Fibroblast of lung (primary cell): Measurements from ENCODE around the gene SNAPIN. TPM values are rescaled to one million over a fixed set of nuclear protein-coding genes. Genes with fewer than 3 reads are reported as not detected.

Experiments
- DNase-seq, 2 donors: peaks; one replicate each; pipeline versions ENCODE4 v3.0.0 to v3.0.0-alpha.2; 2010; ENCODE audit warnings: low read depth in 2 of 2
- H2AFZ ChIP-seq: 2 replicates; pipeline ENCODE4 v1.5.1; 2012; ENCODE audit warnings: low read length, control low read depth, inconsistent platforms
- H3K27ac ChIP-seq: 2 replicates; pipeline ENCODE4 v1.5.1; 2011; ENCODE audit warnings: low read length, control low read depth; ENCODE audit not compliant: insufficient read depth
- H3K27me3 ChIP-seq: 2 replicates; pipeline ENCODE4 v1.5.1; 2011; ENCODE audit warnings: mild to moderate bottlenecking, low read length; ENCODE audit not compliant: control insufficient read depth, insufficient read depth
- H3K36me3 ChIP-seq: 2 replicates; pipeline ENCODE4 v1.5.1; 2011; ENCODE audit warnings: low read length; ENCODE audit not compliant: control insufficient read depth, insufficient read depth
- H3K4me1 ChIP-seq: 2 replicates; pipeline ENCODE4 v1.5.1; 2011; ENCODE audit warnings: low read length; ENCODE audit not compliant: control insufficient read depth, insufficient read depth; ENCODE audit errors: extremely low read depth
- H3K4me2 ChIP-seq: 2 replicates; pipeline ENCODE4 v1.5.1; 2011; ENCODE audit warnings: low read length, control low read depth; ENCODE audit not compliant: insufficient read depth; ENCODE audit errors: extremely low read depth
- H3K4me3 ChIP-seq, 4 experiments: fragments of 200-600 bp in 1 of 4; sonication (generic) in 1 of 4; replicated peaks in 1 of 4; 2 replicates each; pipeline ENCODE4 v1.5.1; 2011 to 2016; ENCODE audit warnings: low read length in 4 of 4, low read depth in 3 of 4, mild to moderate bottlenecking in 3 of 4, control low read depth in 2 of 4, inconsistent platforms in 1 of 4, mixed read lengths in 1 of 4; ENCODE audit not compliant: insufficient read depth in 1 of 4; ENCODE audit errors: control extremely low read depth in 1 of 4
- H3K79me2 ChIP-seq: 2 replicates; pipeline ENCODE4 v1.5.1; 2012; ENCODE audit warnings: mild to moderate bottlenecking, low read length, inconsistent platforms; ENCODE audit not compliant: control insufficient read depth, insufficient read depth
- H3K9ac ChIP-seq: 2 replicates; pipeline ENCODE4 v1.5.1; 2011; ENCODE audit warnings: mild to moderate bottlenecking, low read length, control low read depth; ENCODE audit not compliant: insufficient read depth
- H3K9me3 ChIP-seq: 2 replicates; pipeline ENCODE4 v1.5.1; 2012; ENCODE audit warnings: low read depth, low read length; ENCODE audit not compliant: control insufficient read depth, insufficient read depth
- H4K20me1 ChIP-seq: 2 replicates; pipeline ENCODE4 v1.5.1; 2011; ENCODE audit warnings: low read length; ENCODE audit not compliant: control insufficient read depth, insufficient read depth; ENCODE audit errors: extremely low read depth
- CTCF ChIP-seq, 2 donors: IDR thresholded peaks in 1 of 2; conservative IDR thresholded peaks in 1 of 2; 1 replicate in 1 of 2; 2 replicates in 1 of 2; pipeline ENCODE4 v1.5.1; 2011 to 2012; ENCODE audit warnings: low read length in 2 of 2, control low read depth in 1 of 2, inconsistent platforms in 1 of 2, low read depth in 1 of 2, mild to moderate bottlenecking in 1 of 2
- EZH2 ChIP-seq: IDR thresholded peaks from 2 replicates; pipeline ENCODE4 v1.5.1; 2012; ENCODE audit warnings: low read length, control low read depth, mild to moderate bottlenecking; ENCODE audit errors: missing control alignments
- polyA plus RNA-seq, 2 donors: library from polyadenylated mRNA; depleted of rRNA in 1 of 2; stranded (reverse) in 1 of 2; unstranded in 1 of 2; fragments of >200 nt; gene quantifications; 2 replicates each; pipeline ENCODE4 v1.2.1, GENCODE V29; 2011 to 2012; ENCODE audit warnings: missing spikeins in 1 of 2
- total RNA-seq: library from RNA; depleted of rRNA; stranded (reverse); fragments of >200 nt; gene quantifications from 2 replicates; pipeline ENCODE4 v1.2.1, GENCODE V29; 2014

Gene SNAPIN
- total and polyA plus RNA-seq, 2 donors (not counting 1 experiment from before 2014, with no cell fraction given) = 56.8 to 76.5 TPM

GRCh38 chr1:153610334-153610733 lies 48.2 kb upstream of the SNAPIN start:
- Histone ChIP-seq H3K4me2 (peak overlapping the region; percentile 96), H3K27me3 (no peaks in the 10 kb centered on the region), H3K4me3 (peak overlapping the region in 3 of 4 experiments; percentile 12 to 92 (median 19)), H3K9ac (no peak overlapping the region), H3K9me3 (no peaks in the 10 kb centered on the region), H3K79me2 (peaks cover 61% of the 10 kb centered on the region), H3K36me3 (peaks cover 15% of the 10 kb centered on the region), H2AFZ (no peak overlapping the region), H3K4me1 (peaks cover 20% of the 10 kb centered on the region), H3K27ac (peak overlapping the region; percentile 94), H4K20me1 (no peaks in the 10 kb centered on the region)
- DNase-seq = peak in 1 of 2 donors; percentile 62
- TF ChIP-seq EZH2 (no peak), CTCF (conservative IDR thresholded peaks at IDR 0.05 in 1 of 2, IDR thresholded peaks at IDR 0.05 in 1 of 2; ENCODE audit: low read depth in 1 of 2, low read length in 2 of 2) (no peak)

GRCh38 chr1:153610811-153611301 lies 47.6 kb upstream of the SNAPIN start:
- TF ChIP-seq EZH2 = no peak
- no peak for TF ChIP-seq CTCF (conservative IDR thresholded peaks at IDR 0.05 in 1 of 2, IDR thresholded peaks at IDR 0.05 in 1 of 2; ENCODE audit: low read depth in 1 of 2, low read length in 2 of 2)
- peak; percentile 48 to 72 for DNase-seq
- Histone ChIP-seq H3K79me2 (peaks cover 61% of the 10 kb centered on the region), H3K4me3 (peak overlapping the region; percentile 87 to 92 (median 88)), H2AFZ (no peak overlapping the region), H3K4me1 (peaks cover 20% of the 10 kb centered on the region), H4K20me1 (no peaks in the 10 kb centered on the region), H3K27ac (peak overlapping the region; percentile 86), H3K9me3 (no peaks in the 10 kb centered on the region), H3K36me3 (peaks cover 15% of the 10 kb centered on the region), H3K27me3 (no peaks in the 10 kb centered on the region), H3K9ac (no peak overlapping the region), H3K4me2 (peak overlapping the region; percentile 92)

GRCh38 chr1:153611356-153611755 lies 47.1 kb upstream of the SNAPIN start:
- H3K9me3 ChIP-seq = no peaks in the 10 kb centered on the region
- no peak for DNase-seq
- H3K36me3 ChIP-seq = peaks cover 15% of the 10 kb centered on the region
- peak overlapping the region; percentile 87 to 92 (median 88) for H3K4me3 ChIP-seq
- peaks cover 61% of the 10 kb centered on the region for H3K79me2 ChIP-seq
- H2AFZ ChIP-seq = no peak overlapping the region
- TF ChIP-seq CTCF (conservative IDR thresholded peaks at IDR 0.05 in 1 of 2, IDR thresholded peaks at IDR 0.05 in 1 of 2; ENCODE audit: low read depth in 1 of 2, low read length in 2 of 2) (no peak), EZH2 (no peak)
- peaks cover 20% of the 10 kb centered on the region for H3K4me1 ChIP-seq
- no peaks in the 10 kb centered on the region for H3K27me3 ChIP-seq
- H3K27ac ChIP-seq = peak overlapping the region; percentile 86
- H4K20me1 ChIP-seq = no peaks in the 10 kb centered on the region
- H3K9ac ChIP-seq = peak overlapping the region; percentile 65
- H3K4me2 ChIP-seq = peak overlapping the region; percentile 92
